ENCODE data around the gene KNSTRN.

DNA sequence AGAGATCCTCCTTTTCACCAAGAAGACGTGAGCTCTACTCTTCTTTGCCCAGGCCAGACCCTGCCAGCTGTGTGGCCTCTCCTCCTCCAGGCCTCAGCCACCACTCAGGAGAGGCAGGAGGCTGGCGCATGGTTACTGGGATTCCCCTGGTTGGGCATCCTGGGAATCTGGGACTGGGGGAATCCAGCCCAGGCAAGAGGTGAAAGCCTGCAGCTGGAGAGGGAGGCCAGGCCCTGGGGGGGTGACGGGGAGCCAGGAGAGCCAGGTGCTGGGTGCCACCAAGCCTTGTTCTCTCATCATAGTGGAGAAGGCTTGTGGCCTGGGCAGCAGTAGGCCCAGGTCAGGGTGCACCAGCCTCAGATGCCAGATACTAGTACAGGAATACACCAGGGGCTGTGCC is 48.0 kb upstream of the KNSTRN start:
- no peak for TF ChIP-seq POLR2A (IDR thresholded peaks at IDR 0.05; ENCODE audit: low read length)
- TF ChIP-seq GATA1 (IDR thresholded peaks at IDR 0.05; ENCODE audit: low read depth, low read length), result no peak
